Loucy (cell line): ENCODE measurements around the gene PAQR8.

Source experiments
- H2AFZ ChIP-seq: fragments of 200-600 bp; sonication (generic); 2 replicates; pipeline ENCODE4 v1.6.0; 2016; ENCODE audit warnings: antibody characterized with exemption, mild to moderate bottlenecking, low read length, moderate library complexity
- H3F3A ChIP-seq: fragments of 200-600 bp; 2 replicates; pipeline ENCODE4 v1.6.0; 2016; ENCODE audit warnings: antibody characterized with exemption, low read depth, mild to moderate bottlenecking
- H3K27me3 ChIP-seq: fragments of 200-600 bp; sonication (generic); 2 replicates; pipeline ENCODE4 v1.6.1; 2014; ENCODE audit warnings: low read length, mild to moderate bottlenecking; ENCODE audit not compliant: insufficient read depth, poor library complexity, severe bottlenecking
- H3K36me3 ChIP-seq: fragments of 200-600 bp; sonication (generic); 2 replicates; pipeline ENCODE4 v1.6.1; 2016; ENCODE audit warnings: low read length; ENCODE audit not compliant: insufficient read depth
- H3K4me1 ChIP-seq: fragments of 200-600 bp; sonication (generic); 2 replicates; pipeline ENCODE4 v1.5.1; 2014; ENCODE audit warnings: low read length, mild to moderate bottlenecking; ENCODE audit not compliant: insufficient read depth, poor library complexity, severe bottlenecking
- H3K4me2 ChIP-seq: fragments of 200-600 bp; sonication (generic); 2 replicates; pipeline ENCODE4 v1.6.0; 2014; ENCODE audit warnings: antibody characterized with exemption, low read length, low read depth, mild to moderate bottlenecking; ENCODE audit not compliant: poor library complexity, severe bottlenecking
- H3K4me3 ChIP-seq: fragments of 200-600 bp; sonication (generic); 2 replicates; pipeline ENCODE4 v1.5.1; 2014; ENCODE audit warnings: low read length, mild to moderate bottlenecking, mixed read lengths; ENCODE audit not compliant: poor library complexity, severe bottlenecking
- H3K79me2 ChIP-seq: fragments of 200-600 bp; sonication (generic); 2 replicates; pipeline ENCODE4 v1.6.1; 2014; ENCODE audit warnings: low read length; ENCODE audit not compliant: insufficient read depth
- H3K9ac ChIP-seq: fragments of 200-600 bp; sonication (generic); 2 replicates; pipeline ENCODE4 v1.6.0; 2014; ENCODE audit warnings: mild to moderate bottlenecking, low read depth, low read length, moderate library complexity; ENCODE audit not compliant: poor library complexity, severe bottlenecking
- H3K9me2 ChIP-seq: fragments of 200-600 bp; sonication (generic); replicated peaks from 2 replicates; pipeline ENCODE4 v1.6.1; 2016; ENCODE audit warnings: low read depth, low read length, mixed read lengths
- H3K9me3 ChIP-seq: fragments of 200-600 bp; sonication (generic); 2 replicates; pipeline ENCODE4 v1.6.1; 2014; ENCODE audit warnings: mild to moderate bottlenecking, antibody characterized with exemption, low read length, low read depth; ENCODE audit not compliant: insufficient read depth
- H4K20me1 ChIP-seq: fragments of 200-600 bp; sonication (generic); 2 replicates; pipeline ENCODE4 v1.6.0; 2014; ENCODE audit warnings: antibody characterized with exemption, low read length, mild to moderate bottlenecking; ENCODE audit not compliant: insufficient read depth, poor library complexity, severe bottlenecking
- EZH2phosphoT487 ChIP-seq: fragments of 200-600 bp; IDR thresholded peaks from 2 replicates; pipeline ENCODE4 v1.6.1; 2018; ENCODE audit warnings: antibody characterized with exemption, mild to moderate bottlenecking, moderate library complexity, borderline replicate concordance
- TF ChIP-seq, protein P1 (sequence below): fragments of 200-600 bp; sonication (generic); conservative IDR thresholded peaks from 2 replicates; pipeline ENCODE4 v1.5.1; 2014; ENCODE audit warnings: mild to moderate bottlenecking, antibody characterized with exemption, low read length

Gene PAQR8

DNA sequence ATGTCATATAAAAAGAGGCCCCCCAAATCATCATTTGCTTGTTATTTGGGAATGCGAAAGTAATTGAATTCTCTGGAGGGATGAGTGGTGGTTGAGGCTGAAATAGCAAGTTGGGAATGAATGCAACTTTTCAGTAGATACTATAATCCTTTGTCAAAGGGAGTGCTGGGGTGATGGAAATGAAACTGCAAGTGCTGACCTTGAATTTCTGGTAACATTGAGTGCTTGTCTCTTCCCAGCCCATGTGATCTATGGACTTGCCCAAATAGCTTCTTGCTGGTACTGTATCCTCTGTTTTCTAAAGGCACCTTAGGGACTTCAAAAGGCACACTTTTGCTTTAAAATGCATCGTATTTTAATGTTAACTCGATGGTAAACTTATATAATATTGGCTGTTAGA, 14.8 kb downstream of the PAQR8 start:
- Histone ChIP-seq H2AFZ (no peak overlapping the region), H4K20me1 (no peaks in the 10 kb centered on the region), H3K36me3 (no peaks in the 10 kb centered on the region), H3K27me3 (no peaks in the 10 kb centered on the region), H3K9me3 (no peaks in the 10 kb centered on the region; the same call in 1 of the 2 replicates), H3K4me3 (no peak overlapping the region), H3K4me2 (no peak overlapping the region), H3K9me2 (no peaks in the 10 kb centered on the region), H3K4me1 (peaks cover 27% of the 10 kb centered on the region), H3K9ac (no peak overlapping the region), H3K79me2 (no peaks in the 10 kb centered on the region), H3F3A (no peaks in the 10 kb centered on the region)
- TF ChIP-seq, protein P1, sequence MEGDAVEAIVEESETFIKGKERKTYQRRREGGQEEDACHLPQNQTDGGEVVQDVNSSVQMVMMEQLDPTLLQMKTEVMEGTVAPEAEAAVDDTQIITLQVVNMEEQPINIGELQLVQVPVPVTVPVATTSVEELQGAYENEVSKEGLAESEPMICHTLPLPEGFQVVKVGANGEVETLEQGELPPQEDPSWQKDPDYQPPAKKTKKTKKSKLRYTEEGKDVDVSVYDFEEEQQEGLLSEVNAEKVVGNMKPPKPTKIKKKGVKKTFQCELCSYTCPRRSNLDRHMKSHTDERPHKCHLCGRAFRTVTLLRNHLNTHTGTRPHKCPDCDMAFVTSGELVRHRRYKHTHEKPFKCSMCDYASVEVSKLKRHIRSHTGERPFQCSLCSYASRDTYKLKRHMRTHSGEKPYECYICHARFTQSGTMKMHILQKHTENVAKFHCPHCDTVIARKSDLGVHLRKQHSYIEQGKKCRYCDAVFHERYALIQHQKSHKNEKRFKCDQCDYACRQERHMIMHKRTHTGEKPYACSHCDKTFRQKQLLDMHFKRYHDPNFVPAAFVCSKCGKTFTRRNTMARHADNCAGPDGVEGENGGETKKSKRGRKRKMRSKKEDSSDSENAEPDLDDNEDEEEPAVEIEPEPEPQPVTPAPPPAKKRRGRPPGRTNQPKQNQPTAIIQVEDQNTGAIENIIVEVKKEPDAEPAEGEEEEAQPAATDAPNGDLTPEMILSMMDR = no peak
- no peak for TF ChIP-seq EZH2phosphoT487

DNA sequence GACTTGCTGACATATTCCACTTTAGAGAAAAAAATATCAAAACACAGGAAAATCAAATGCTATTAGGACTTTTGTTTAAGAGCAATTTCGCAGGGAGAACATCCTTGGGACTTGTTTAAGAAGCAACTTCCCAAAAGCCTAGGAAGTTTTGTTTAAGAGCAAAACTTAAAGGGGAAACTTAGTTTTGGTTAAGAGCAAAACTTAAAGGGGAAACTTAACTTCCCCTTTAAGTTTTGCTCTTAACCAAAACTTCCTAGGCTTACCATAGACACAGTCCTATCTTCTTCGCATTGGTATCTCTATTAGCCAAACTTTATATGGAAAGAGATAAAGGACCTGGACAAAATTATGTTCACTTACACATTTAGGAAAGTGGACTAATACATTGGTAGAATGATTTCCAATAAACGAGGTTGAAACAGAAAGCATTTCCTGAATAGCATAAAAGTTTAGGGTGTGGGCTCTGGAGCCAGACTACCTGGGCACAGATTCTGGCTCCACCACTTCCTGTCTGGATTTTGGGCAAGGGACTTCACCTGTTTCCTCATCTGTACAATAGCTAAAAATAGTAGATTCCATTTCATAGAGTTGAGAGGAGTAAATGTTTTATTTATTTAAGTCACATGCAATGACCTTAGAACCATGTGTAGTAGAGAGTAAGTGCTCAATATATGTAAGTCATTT, 15.7 kb downstream of the PAQR8 start:
- no peaks in the 10 kb centered on the region for H3F3A ChIP-seq
- no peaks in the 10 kb centered on the region for H3K9me2 ChIP-seq
- H3K4me3 ChIP-seq = no peak overlapping the region
- H2AFZ ChIP-seq = no peak overlapping the region
- peaks cover 27% of the 10 kb centered on the region for H3K4me1 ChIP-seq
- H4K20me1 ChIP-seq = no peaks in the 10 kb centered on the region
- no peaks in the 10 kb centered on the region for H3K36me3 ChIP-seq
- H3K4me2 ChIP-seq = peak overlapping the region; percentile 7
- H3K9ac ChIP-seq = no peak overlapping the region
- no peak for TF ChIP-seq EZH2phosphoT487
- TF ChIP-seq, protein P1 = no peak
- H3K79me2 ChIP-seq = no peaks in the 10 kb centered on the region
- no peaks in the 10 kb centered on the region for H3K27me3 ChIP-seq
- H3K9me3 ChIP-seq = no peaks in the 10 kb centered on the region; the same call in 1 of the 2 replicates

DNA sequence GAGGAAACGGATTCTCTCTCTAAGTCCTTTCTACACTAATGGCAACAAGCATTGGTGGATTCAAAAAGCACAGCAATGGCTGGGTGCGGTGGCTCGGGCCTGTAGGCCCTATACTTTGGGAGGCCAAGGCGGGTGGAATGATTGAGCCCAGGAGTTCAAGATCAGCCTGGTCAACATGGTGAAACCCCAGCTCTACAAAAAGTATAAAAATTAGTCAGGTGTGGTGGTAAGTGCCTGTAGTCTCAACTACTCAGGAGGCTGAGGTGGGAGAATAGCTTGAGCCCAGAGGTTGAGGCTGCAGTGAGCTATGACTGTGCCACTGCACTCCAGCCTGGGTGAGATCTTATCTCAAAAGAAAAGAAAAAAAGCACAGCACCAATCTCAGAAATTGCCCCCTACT, 19.3 kb downstream of the PAQR8 start:
- TF ChIP-seq, protein P1 = no peak
- TF ChIP-seq EZH2phosphoT487 = no peak
- no peak overlapping the region for H3K4me2 ChIP-seq
- no peak overlapping the region for H3K4me3 ChIP-seq
- H3K27me3 ChIP-seq = no peaks in the 10 kb centered on the region
- no peaks in the 10 kb centered on the region for H3F3A ChIP-seq
- H3K4me1 ChIP-seq = peaks cover 26% of the 10 kb centered on the region
- H3K9me2 ChIP-seq = no peaks in the 10 kb centered on the region
- no peaks in the 10 kb centered on the region for H4K20me1 ChIP-seq
- H3K79me2 ChIP-seq = no peaks in the 10 kb centered on the region
- no peaks in the 10 kb centered on the region for H3K9me3 ChIP-seq
- H3K36me3 ChIP-seq = no peaks in the 10 kb centered on the region
- H3K9ac ChIP-seq = no peak overlapping the region
- no peak overlapping the region for H2AFZ ChIP-seq
